A375 (cell line): ENCODE results near the gene EGFLAM. TPM values are rescaled to one million over a fixed set of nuclear protein-coding genes. Genes with fewer than 3 reads are reported as not detected.

Source experiments
- small RNA-seq: library from RNA; depleted of rRNA; stranded (forward); fragments of <200 nt; gene quantifications from one replicate; pipeline ENCODE3, GENCODE V24; 2014
- total RNA-seq: library from RNA; depleted of rRNA; stranded (reverse); fragments of >200 nt; shearing (Covaris generic); gene quantifications from 2 replicates; pipeline ENCODE4 v1.2.3, GENCODE V29; 2014; rRNA removed

EGFLAM gene
- 5.3 and 5.5 TPM in 2 replicates for total RNA-seq

DNA sequence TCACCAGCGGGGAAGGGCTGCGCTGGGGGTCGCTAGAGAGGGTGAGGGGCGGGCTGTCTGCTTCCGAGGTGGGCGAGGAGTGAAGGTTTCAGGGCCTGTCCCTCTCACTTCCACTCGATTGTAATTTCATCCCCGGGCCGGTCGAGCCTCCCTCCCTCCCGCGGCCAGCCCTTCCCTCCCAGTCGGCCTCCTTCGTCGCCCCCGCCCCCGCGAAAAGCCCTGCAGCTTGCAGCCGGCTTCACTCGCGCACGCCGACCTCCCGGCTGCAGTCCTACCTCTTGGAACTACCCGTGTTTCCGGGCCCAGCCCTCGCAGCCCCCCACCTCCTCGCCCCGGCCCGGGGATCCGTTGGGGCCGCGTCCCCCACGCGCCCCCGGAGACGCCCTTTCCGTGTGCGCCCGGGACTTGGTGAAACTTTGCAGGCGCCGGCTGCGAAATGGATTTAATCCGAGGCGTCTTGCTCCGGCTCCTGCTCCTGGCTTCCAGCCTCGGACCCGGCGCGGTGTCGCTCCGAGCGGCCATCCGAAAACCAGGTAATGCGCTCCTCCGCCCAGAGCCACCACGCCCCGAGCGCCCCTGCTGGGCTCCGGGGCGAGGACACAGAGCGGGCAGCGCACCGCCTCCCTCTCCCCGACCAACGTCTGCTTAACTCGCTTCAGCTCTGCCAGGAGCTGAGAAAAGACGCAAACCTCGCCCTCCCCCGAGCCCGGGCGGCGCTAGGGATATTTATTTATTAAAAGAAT lies at the start of gene EGFLAM:
Gene EGFLAM, plus strand, starts transcription at position 241 of the 743 bp plus-strand sequence. Its CDS starts 196 bp downstream, at position 437.

Small RNA genes within 50 kb of the gene (small RNA-seq; reads per million reads assigned to genes)
- not detected for gene AC091839.1
